ENCODE data around the gene AMBRA1.

- no peak for TF ChIP-seq LEF1 (IDR thresholded peaks at IDR 0.05; ENCODE audit: borderline replicate concordance)
- TF ChIP-seq ZNF384 (IDR thresholded peaks at IDR 0.05) = no peak
- no peak for TF ChIP-seq NFRKB (IDR thresholded peaks at IDR 0.05)
- no peak for TF ChIP-seq ELF4 (IDR thresholded peaks at IDR 0.05)
- no peak for TF ChIP-seq FOXA1 (IDR thresholded peaks at IDR 0.05)
Observed at GRCh38 chr11:46492532-46492931, 101.3 kb downstream of the AMBRA1 start.

Measured in HEK293T (cell line).